Stimulated activated CD4-positive, alpha-beta T cell treated with anti-CD3 and anti-CD28 coated beads, Interleukin-4, amount 100 ng/mL, for 24 hours (primary cell): ENCODE results near the gene PIEZO2.

Source experiments
- DNase-seq: peaks from one replicate; pipeline ENCODE4 v3.0.0-alpha.2; 2020

PIEZO2 gene

GRCh38 chr18:11024928-11025669 lies 124.3 kb downstream of the PIEZO2 start:
- DNase-seq = no peak

GRCh38 chr18:11021477-11021876 lies 127.9 kb downstream of the PIEZO2 start:
- DNase-seq = no peak

- no peak for DNase-seq
Observed at GRCh38 chr18:11020877-11021414, 128.4 kb downstream of the PIEZO2 start.

- DNase-seq = no peak
Observed at GRCh38 chr18:11020161-11020853, 129.1 kb downstream of the PIEZO2 start.

GRCh38 chr18:11019295-11020105 lies 129.9 kb downstream of the PIEZO2 start:
- no peak for DNase-seq

- DNase-seq = no peak
Observed at GRCh38 chr18:11009869-11010268, 139.5 kb downstream of the PIEZO2 start.

- no peak for DNase-seq
Observed at GRCh38 chr18:11009147-11009546, 140.2 kb downstream of the PIEZO2 start.

GRCh38 chr18:11008505-11008904 lies 140.9 kb downstream of the PIEZO2 start:
- no peak for DNase-seq

- DNase-seq = no peak
Observed at GRCh38 chr18:11005528-11005927, 143.8 kb downstream of the PIEZO2 start.

- DNase-seq = no peak
Observed at GRCh38 chr18:11004951-11005350, 144.4 kb downstream of the PIEZO2 start.

GRCh38 chr18:11004294-11004693 lies 145.1 kb downstream of the PIEZO2 start:
- no peak for DNase-seq

- no peak for DNase-seq
Observed at GRCh38 chr18:11002796-11003195, 146.6 kb downstream of the PIEZO2 start.

- no peak for DNase-seq
Observed at GRCh38 chr18:11002277-11002676, 147.1 kb downstream of the PIEZO2 start.

GRCh38 chr18:11000071-11000470 lies 149.3 kb downstream of the PIEZO2 start:
- DNase-seq = no peak

- DNase-seq = no peak
Observed at GRCh38 chr18:10997885-10998284, 151.5 kb downstream of the PIEZO2 start.

GRCh38 chr18:10995550-10995949 lies 153.8 kb downstream of the PIEZO2 start:
- no peak for DNase-seq

- DNase-seq = no peak
Observed at GRCh38 chr18:10989486-10989885, 159.9 kb downstream of the PIEZO2 start.

GRCh38 chr18:10985689-10986088 lies 163.7 kb downstream of the PIEZO2 start:
- DNase-seq = no peak

- DNase-seq = no peak
Observed at GRCh38 chr18:10979411-10979810, 170.0 kb downstream of the PIEZO2 start.

- DNase-seq = no peak
Observed at GRCh38 chr18:10977042-10977441, 172.3 kb downstream of the PIEZO2 start.

- DNase-seq = no peak
Observed at GRCh38 chr18:10973567-10974203, 175.7 kb downstream of the PIEZO2 start.

GRCh38 chr18:10971717-10972116 lies 177.7 kb downstream of the PIEZO2 start:
- DNase-seq = no peak

- DNase-seq = no peak
Observed at GRCh38 chr18:10965119-10965518, 184.2 kb downstream of the PIEZO2 start.
